DND-41 (cell line): ENCODE data around the gene IL1RAPL2.

Experiments
- ATAC-seq: fragments of 200-7000 bp; cut with Tn5 transposase; 3 replicates; pipeline ENCODE4 v1.9.1; 2021; ENCODE audit warnings: low read depth; ENCODE audit not compliant: insufficient read depth
- DNase-seq: peaks from one replicate; pipeline ENCODE4 v3.0.0-alpha.2; 2020
- H2AFZ ChIP-seq: 2 replicates; pipeline ENCODE4 v1.6.0; 2012; ENCODE audit warnings: low read depth, low read length
- H3K27ac ChIP-seq: 2 replicates; pipeline ENCODE4 v1.5.1; 2012; ENCODE audit warnings: low read length, inconsistent platforms
- H3K27me3 ChIP-seq: fragments of 200-600 bp; sonication (generic); 2 replicates; pipeline ENCODE4 v1.6.0; 2012; ENCODE audit warnings: low read length, mild to moderate bottlenecking, inconsistent platforms; ENCODE audit not compliant: insufficient read depth, poor library complexity
- H3K36me3 ChIP-seq: 2 replicates; pipeline ENCODE4 v1.5.1; 2012; ENCODE audit warnings: low read length, inconsistent platforms; ENCODE audit not compliant: insufficient read depth
- H3K4me1 ChIP-seq: 2 replicates; pipeline ENCODE4 v1.5.1; 2012; ENCODE audit warnings: mild to moderate bottlenecking, low read length; ENCODE audit not compliant: insufficient read depth
- H3K4me2 ChIP-seq: 2 replicates; pipeline ENCODE4 v1.6.0; 2012; ENCODE audit warnings: mild to moderate bottlenecking, moderate library complexity, low read length, inconsistent platforms; ENCODE audit not compliant: insufficient read depth
- H3K4me3 ChIP-seq, 2 experiments: fragments of 200-600 bp in 1 of 2; shearing (Covaris generic) in 1 of 2; 2 replicates each; pipeline ENCODE4 v1.5.1; 2012 to 2016; ENCODE audit warnings: inconsistent platforms in 2 of 2, low read length in 2 of 2, mild to moderate bottlenecking in 2 of 2, low read depth in 1 of 2, moderate library complexity in 1 of 2
- H3K79me2 ChIP-seq: 2 replicates; pipeline ENCODE4 v1.6.0; 2012; ENCODE audit warnings: low read length, inconsistent platforms; ENCODE audit not compliant: insufficient read depth
- H3K9ac ChIP-seq: 2 replicates; pipeline ENCODE4 v1.6.0; 2012; ENCODE audit warnings: low read depth, mild to moderate bottlenecking, inconsistent platforms, low read length, moderate library complexity
- H3K9me3 ChIP-seq: 2 replicates; pipeline ENCODE4 v1.5.1; 2012; ENCODE audit warnings: low read length, moderate library complexity, mild to moderate bottlenecking, inconsistent platforms; ENCODE audit not compliant: insufficient read depth, severe bottlenecking
- H4K20me1 ChIP-seq: 2 replicates; pipeline ENCODE4 v1.6.0; 2012; ENCODE audit warnings: low read length; ENCODE audit not compliant: insufficient read depth
- CTCF ChIP-seq: IDR thresholded peaks from 2 replicates; pipeline ENCODE4 v1.5.1; 2012; ENCODE audit warnings: borderline replicate concordance, low read length, moderate library complexity, mild to moderate bottlenecking; ENCODE audit not compliant: poor library complexity, severe bottlenecking; ENCODE audit errors: extremely low read depth
- EZH2 ChIP-seq: IDR thresholded peaks from 3 replicates; pipeline ENCODE4 v1.6.1; 2012; ENCODE audit warnings: borderline replicate concordance, low read depth, mild to moderate bottlenecking, moderate library complexity, low read length, inconsistent platforms; ENCODE audit not compliant: severe bottlenecking

IL1RAPL2 gene

GRCh38 chrX:105314458-105314857 is 748.5 kb downstream of the IL1RAPL2 start:
- DNase-seq (no peak), ATAC-seq (no peak)
- H3K9ac ChIP-seq: no peak overlapping the region
- no peaks in the 10 kb centered on the region for H3K9me3 ChIP-seq
- no peak overlapping the region for H3K4me2 ChIP-seq
- no peaks in the 10 kb centered on the region for H3K36me3 ChIP-seq
- no peak overlapping the region for H2AFZ ChIP-seq
- H4K20me1 ChIP-seq: no peaks in the 10 kb centered on the region
- no peak for TF ChIP-seq CTCF
- no peak for TF ChIP-seq EZH2
- no peaks in the 10 kb centered on the region for H3K79me2 ChIP-seq
- H3K27ac ChIP-seq: no peak overlapping the region
- H3K4me3 ChIP-seq: no peak overlapping the region
- no peaks in the 10 kb centered on the region for H3K27me3 ChIP-seq
- no peaks in the 10 kb centered on the region for H3K4me1 ChIP-seq

GRCh38 chrX:105315248-105315647 is 749.2 kb downstream of the IL1RAPL2 start:
- DNase-seq (no peak), ATAC-seq (no peak)
- TF ChIP-seq EZH2 (no peak), CTCF (no peak)
- no peaks in the 10 kb centered on the region for H3K27me3 ChIP-seq
- H3K4me3 ChIP-seq: no peak overlapping the region
- H3K27ac ChIP-seq: no peak overlapping the region
- no peaks in the 10 kb centered on the region for H3K36me3 ChIP-seq
- no peaks in the 10 kb centered on the region for H3K9me3 ChIP-seq
- H4K20me1 ChIP-seq: no peaks in the 10 kb centered on the region
- H3K9ac ChIP-seq: no peak overlapping the region
- no peak overlapping the region for H2AFZ ChIP-seq
- no peak overlapping the region for H3K4me2 ChIP-seq
- no peaks in the 10 kb centered on the region for H3K4me1 ChIP-seq
- no peaks in the 10 kb centered on the region for H3K79me2 ChIP-seq

- Histone ChIP-seq H3K4me3 (no peak overlapping the region), H3K9ac (no peak overlapping the region), H3K27ac (no peak overlapping the region), H3K4me1 (no peaks in the 10 kb centered on the region), H3K36me3 (no peaks in the 10 kb centered on the region), H3K4me2 (no peak overlapping the region), H2AFZ (no peak overlapping the region), H3K9me3 (no peaks in the 10 kb centered on the region), H4K20me1 (no peaks in the 10 kb centered on the region), H3K79me2 (no peaks in the 10 kb centered on the region), H3K27me3 (no peaks in the 10 kb centered on the region)
- TF ChIP-seq CTCF: no peak
- TF ChIP-seq EZH2: no peak
- DNase-seq: no peak
- no peak for ATAC-seq
These were observed 751.1 kb downstream of the IL1RAPL2 start for GRCh38 chrX:105317117-105317516.

GRCh38 chrX:105323928-105324327 is 757.9 kb downstream of the IL1RAPL2 start:
- Histone ChIP-seq H3K27me3 (no peaks in the 10 kb centered on the region), H3K9me3 (no peaks in the 10 kb centered on the region), H3K4me3 (no peak overlapping the region), H3K4me2 (no peak overlapping the region), H2AFZ (no peak overlapping the region), H3K9ac (no peak overlapping the region), H4K20me1 (no peaks in the 10 kb centered on the region), H3K79me2 (no peaks in the 10 kb centered on the region), H3K4me1 (no peaks in the 10 kb centered on the region), H3K27ac (no peak overlapping the region), H3K36me3 (no peaks in the 10 kb centered on the region)
- ATAC-seq (no peak), DNase-seq (no peak)
- no peak for TF ChIP-seq EZH2
- TF ChIP-seq CTCF: no peak
